Peyer's patch (tissue), 4 donors: Measurements from ENCODE around the gene TOX2. TPM values are rescaled to one million over a fixed set of nuclear protein-coding genes. Genes with fewer than 3 reads are reported as not detected.

ENCODE experiments used
- DNase-seq, 3 donors: peaks; one replicate each; pipeline ENCODE4 v3.0.0-alpha.2; 2017 to 2019
- H3K27ac ChIP-seq, 4 donors: fragments of 200-600 bp; sonication (generic); one replicate each; pipeline ENCODE4 v1.5.1; 2016 to 2019
- H3K27me3 ChIP-seq, 2 donors: fragments of 200-600 bp; sonication (generic); one replicate each; pipeline ENCODE4 v1.5.1; 2019
- H3K36me3 ChIP-seq, 3 donors: fragments of 200-600 bp; sonication (generic); one replicate each; pipeline ENCODE4 v1.5.1; 2016 to 2019
- H3K4me1 ChIP-seq, 4 donors: fragments of 200-600 bp; sonication (generic); one replicate each; pipeline ENCODE4 v1.5.1; 2016 to 2019
- H3K4me3 ChIP-seq, 4 donors: fragments of 200-600 bp; sonication (generic); 1 replicate in 3 of 4; 2 replicates in 1 of 4; pipeline ENCODE4 v1.5.1; 2016 to 2019; ENCODE audit warnings: mild to moderate bottlenecking in 1 of 4
- H3K9me3 ChIP-seq, 4 donors: fragments of 200-600 bp; sonication (generic); one replicate each; pipeline ENCODE4 v1.5.1; 2016 to 2019; ENCODE audit warnings: mild to moderate bottlenecking in 1 of 4
- CTCF ChIP-seq, 6 experiments: fragments of 450-650 bp in 4 of 6; fragments of 200-600 bp in 2 of 6; sonication (generic) in 1 of 6; IDR thresholded peaks; one replicate each; pipeline ENCODE4 v1.5.1; 2017 to 2019; ENCODE audit warnings: antibody characterized with exemption in 6 of 6, mild to moderate bottlenecking in 3 of 6, moderate library complexity in 1 of 6
- POLR2A ChIP-seq, 2 donors: fragments of 450-650 bp; IDR thresholded peaks; one replicate each; pipeline ENCODE4 v1.5.1; 2017; ENCODE audit warnings: antibody characterized with exemption in 2 of 2, mild to moderate bottlenecking in 2 of 2, moderate library complexity in 2 of 2
- total RNA-seq, 4 donors: library from RNA; depleted of rRNA; stranded (reverse); fragments of >200 nt; gene quantifications; one replicate each; pipeline ENCODE4 v1.1.0, GENCODE V29; 2016

TOX2 gene
- total RNA-seq, 4 donors from 2014 or later, result 1.9 to 5.8 (median 2.0) TPM

- Histone ChIP-seq H3K27ac (no peak overlapping the region), H3K9me3 (peaks cover 0 to 7% (median 0%) of the 10 kb centered on the region in 4 donors), H3K27me3 (no peaks in the 10 kb centered on the region), H3K36me3 (no peaks in the 10 kb centered on the region), H3K4me1 (peaks cover 0 to 4% (median 1%) of the 10 kb centered on the region in 4 donors), H3K4me3 (no peak overlapping the region)
- TF ChIP-seq POLR2A (IDR thresholded peaks at IDR 0.05), result no peak
- TF ChIP-seq CTCF (IDR thresholded peaks at IDR 0.05), result no peak
- peak in 2 of 3 donors; percentile 43 to 45 for DNase-seq
Observed at GRCh38 chr20:43909720-43910119, 4.9 kb upstream of the TOX2 start.

- no peaks in the 10 kb centered on the region for H3K36me3 ChIP-seq
- peak in 1 of 3 donors; percentile 43 for DNase-seq
- no peak overlapping the region for H3K27ac ChIP-seq
- peaks cover 0 to 7% (median 0%) of the 10 kb centered on the region in 4 donors for H3K9me3 ChIP-seq
- TF ChIP-seq POLR2A (IDR thresholded peaks at IDR 0.05), result no peak
- TF ChIP-seq CTCF (IDR thresholded peaks at IDR 0.05), result no peak
- H3K27me3 ChIP-seq, result peaks cover 0 to 8% of the 10 kb centered on the region in 2 donors
- H3K4me1 ChIP-seq, result peaks cover 0 to 12% (median 6%) of the 10 kb centered on the region in 4 donors
- H3K4me3 ChIP-seq, result no peak overlapping the region
Observed at GRCh38 chr20:43910564-43910963, 4.1 kb upstream of the TOX2 start.

GRCh38 chr20:43911066-43911465 lies 3.6 kb upstream of the TOX2 start:
- no peak overlapping the region for H3K4me3 ChIP-seq
- no peak overlapping the region for H3K27ac ChIP-seq
- no peaks in the 10 kb centered on the region for H3K36me3 ChIP-seq
- peaks cover 0 to 7% (median 0%) of the 10 kb centered on the region in 4 donors for H3K9me3 ChIP-seq
- TF ChIP-seq POLR2A (IDR thresholded peaks at IDR 0.05), result no peak
- no peak for TF ChIP-seq CTCF (IDR thresholded peaks at IDR 0.05)
- H3K4me1 ChIP-seq, result peaks cover 0 to 15% (median 7%) of the 10 kb centered on the region in 4 donors
- DNase-seq, result peak in 1 of 3 donors; percentile 32
- H3K27me3 ChIP-seq, result peaks cover 0 to 10% of the 10 kb centered on the region in 2 donors

- TF ChIP-seq CTCF (IDR thresholded peaks at IDR 0.05) (no peak), POLR2A (IDR thresholded peaks at IDR 0.05) (no peak)
- Histone ChIP-seq H3K4me3 (no peak overlapping the region), H3K27me3 (peaks cover 0 to 15% of the 10 kb centered on the region in 2 donors), H3K27ac (no peak overlapping the region), H3K36me3 (no peaks in the 10 kb centered on the region), H3K4me1 (peaks cover 0 to 20% (median 7%) of the 10 kb centered on the region in 4 donors), H3K9me3 (peaks cover 0 to 7% (median 0%) of the 10 kb centered on the region in 4 donors)
- DNase-seq, result peak in 1 of 3 donors; percentile 19
Observed at GRCh38 chr20:43913291-43914025, 1.2 kb upstream of the TOX2 start.

GRCh38 chr20:43915211-43916072 lies 790 bp downstream of the TOX2 start:
- peaks cover 0 to 7% (median 0%) of the 10 kb centered on the region in 4 donors for H3K9me3 ChIP-seq
- H3K4me1 ChIP-seq, result peaks cover 0 to 20% (median 7%) of the 10 kb centered on the region in 4 donors
- H3K27ac ChIP-seq, result peak overlapping the region in 2 of 4 donors; percentile 43 to 64
- DNase-seq, result peak in 2 of 3 donors; percentile 54
- H3K4me3 ChIP-seq, result peak overlapping the region; percentile 39 to 63 (median 58)
- no peak for TF ChIP-seq CTCF (IDR thresholded peaks at IDR 0.05)
- no peak for TF ChIP-seq POLR2A (IDR thresholded peaks at IDR 0.05)
- no peaks in the 10 kb centered on the region for H3K36me3 ChIP-seq
- H3K27me3 ChIP-seq, result peaks cover 0 to 15% of the 10 kb centered on the region in 2 donors
